ENCODE results near the gene NANOS3.
"Not testable (repeated sequence)": the region's sequence is repeated elsewhere in the genome, so short reads cannot be mapped to it uniquely, and the experiment has no call there.

NANOS3 gene

DNA sequence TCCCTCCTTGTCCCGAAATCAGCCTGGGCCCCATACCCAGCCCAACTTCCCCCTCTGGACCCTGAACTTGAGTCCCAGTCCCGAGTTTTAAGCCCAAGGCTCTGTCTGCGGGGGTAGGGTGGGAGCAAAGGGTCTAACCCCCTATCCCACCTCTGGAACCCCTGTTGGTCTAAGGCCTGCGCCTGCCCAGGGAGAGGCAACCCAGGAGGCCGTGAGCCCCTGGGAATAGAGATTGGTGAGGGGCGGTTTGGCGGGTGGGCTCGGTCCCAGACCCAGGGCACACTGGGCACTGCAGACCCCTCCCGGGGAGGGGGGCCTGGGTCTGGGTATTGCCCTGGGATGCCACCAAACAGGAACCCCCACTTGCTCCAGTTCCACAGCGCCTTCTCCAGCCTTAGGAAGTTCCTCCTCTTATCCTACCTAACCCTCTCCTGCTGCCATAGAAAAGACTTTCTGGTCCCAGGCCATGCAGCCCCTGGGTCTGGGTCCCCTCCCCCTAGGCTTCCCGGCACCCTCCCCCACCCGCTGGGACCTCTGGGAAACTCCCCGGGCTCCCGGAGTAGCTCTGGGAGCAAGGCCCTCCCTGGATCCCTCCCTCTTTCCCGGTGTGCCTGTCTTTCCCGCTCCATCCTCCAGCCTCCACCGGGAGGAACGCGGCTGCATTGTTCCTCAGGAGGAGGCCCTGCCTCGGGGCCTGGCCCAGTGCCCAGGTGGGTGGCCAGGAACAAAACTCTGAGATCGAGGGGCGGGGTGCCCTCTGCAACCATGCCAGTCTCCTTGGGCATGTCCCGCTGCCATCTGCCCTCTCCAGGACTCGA, 33.6 kb upstream of the NANOS3 start:
- no peak for DNase-seq (ENCODE audit: low spot score)

- no peak for DNase-seq (ENCODE audit: low spot score)
Observed at GRCh38 chr19:13844130-13844631, 32.8 kb upstream of the NANOS3 start.

DNA sequence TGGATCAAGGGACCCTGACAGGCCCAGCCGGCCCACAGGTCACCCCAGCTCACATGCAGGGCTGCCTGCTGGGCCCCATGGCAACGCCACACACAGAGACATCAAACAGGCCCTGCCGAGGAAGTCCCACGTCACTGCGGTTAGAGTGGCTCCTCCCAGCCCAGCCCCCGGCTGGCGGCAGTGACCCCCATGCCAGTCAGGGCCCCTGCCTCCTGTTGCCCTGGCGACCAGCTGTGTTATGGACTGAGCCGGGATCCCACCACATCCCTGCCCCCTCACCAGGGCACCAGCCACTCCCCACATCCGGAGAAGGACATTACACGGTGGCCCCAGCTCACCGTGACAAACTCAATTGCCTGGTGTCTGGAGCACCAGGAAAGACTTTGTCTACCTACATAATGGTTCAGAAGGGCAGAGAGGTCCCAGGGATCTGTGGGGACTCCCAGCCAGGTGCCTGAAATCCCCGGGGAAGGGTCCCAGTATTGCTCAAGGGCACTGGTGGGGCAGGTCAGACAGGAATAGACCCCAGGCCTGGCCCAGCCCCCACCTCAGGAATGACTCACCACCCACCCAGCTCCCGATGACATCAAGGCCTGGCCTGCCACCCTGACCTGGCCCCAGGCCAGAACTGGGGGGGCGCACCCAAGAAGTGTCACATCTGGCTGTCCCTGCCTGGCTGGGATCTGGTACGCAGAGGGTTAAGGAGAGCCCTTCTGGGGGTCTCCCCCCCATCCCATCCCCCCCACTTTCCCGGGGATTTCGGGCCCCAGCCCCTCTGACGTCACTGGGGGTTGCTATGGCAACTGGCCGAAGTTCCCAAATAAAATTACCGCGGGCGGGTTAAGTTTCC, 30.2 kb upstream of the NANOS3 start:
- DNase-seq (ENCODE audit: low spot score), result peak; percentile 92

DNA sequence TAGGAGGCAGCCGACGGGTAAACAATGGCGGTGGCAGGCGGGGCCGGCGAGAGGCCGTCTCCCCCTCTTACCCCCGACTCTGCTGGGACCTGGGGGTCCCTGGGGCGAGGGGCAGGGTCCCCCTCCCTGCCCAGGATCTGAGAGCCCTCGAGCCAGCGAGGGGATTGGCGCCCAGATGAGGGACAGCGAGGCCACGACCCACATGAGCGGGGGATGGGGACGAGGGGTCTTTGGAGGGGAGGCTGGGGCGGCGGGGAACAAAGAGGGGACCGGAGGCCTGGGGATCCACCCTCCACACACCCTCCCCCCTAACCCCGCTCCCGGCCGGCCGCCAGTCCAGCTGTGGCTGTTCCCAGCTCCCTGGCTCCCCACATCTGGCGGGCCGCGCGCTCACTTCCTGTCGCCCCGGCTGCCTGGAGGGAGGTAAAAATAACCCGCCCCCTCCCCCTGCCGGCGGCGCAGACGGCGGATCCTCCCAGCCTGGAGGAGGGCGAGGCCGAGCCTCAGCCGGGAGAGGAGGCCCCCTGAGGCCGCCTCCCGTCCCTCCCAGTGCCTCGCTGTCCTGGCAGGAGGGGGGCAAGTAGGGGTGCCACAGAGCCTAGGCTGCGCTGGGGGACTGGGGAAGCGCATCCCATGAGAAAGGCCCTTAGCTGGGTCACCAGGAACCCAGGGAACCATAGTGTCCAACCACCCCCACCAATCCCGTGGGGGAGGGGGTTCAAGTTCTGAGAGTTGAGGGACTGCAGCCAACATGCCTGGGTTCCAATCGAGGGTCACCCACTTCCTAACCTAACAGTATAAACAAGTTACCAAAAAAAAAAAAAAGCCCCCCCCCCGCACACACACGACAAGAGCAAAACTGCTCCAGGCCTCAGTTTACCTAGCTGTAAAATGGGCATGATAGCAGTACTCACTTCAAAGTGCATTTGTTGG, 29.3 kb upstream of the NANOS3 start:
- peak; percentile 77 for DNase-seq (ENCODE audit: low spot score)

DNA sequence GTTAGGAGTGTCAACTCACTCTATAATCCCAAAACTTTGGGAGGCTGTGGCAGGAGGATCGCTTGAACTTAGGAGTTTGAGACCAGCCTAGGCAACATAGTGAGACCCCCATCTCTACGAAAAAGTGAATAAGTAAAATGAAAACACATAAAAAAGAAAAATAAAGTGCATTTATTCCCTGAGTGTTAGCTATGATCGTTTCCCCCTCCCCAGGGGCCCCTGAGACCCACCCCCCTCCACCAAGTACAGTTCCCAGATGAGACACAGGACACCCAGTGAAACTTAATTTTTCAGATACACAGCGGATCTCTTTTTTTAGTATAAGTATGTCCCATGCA, 28.6 kb upstream of the NANOS3 start:
- DNase-seq (ENCODE audit: low spot score), result no peak

GRCh38 chr19:13848798-13849676, 27.9 kb upstream of the NANOS3 start:
- DNase-seq (ENCODE audit: low spot score), result no peak

DNA sequence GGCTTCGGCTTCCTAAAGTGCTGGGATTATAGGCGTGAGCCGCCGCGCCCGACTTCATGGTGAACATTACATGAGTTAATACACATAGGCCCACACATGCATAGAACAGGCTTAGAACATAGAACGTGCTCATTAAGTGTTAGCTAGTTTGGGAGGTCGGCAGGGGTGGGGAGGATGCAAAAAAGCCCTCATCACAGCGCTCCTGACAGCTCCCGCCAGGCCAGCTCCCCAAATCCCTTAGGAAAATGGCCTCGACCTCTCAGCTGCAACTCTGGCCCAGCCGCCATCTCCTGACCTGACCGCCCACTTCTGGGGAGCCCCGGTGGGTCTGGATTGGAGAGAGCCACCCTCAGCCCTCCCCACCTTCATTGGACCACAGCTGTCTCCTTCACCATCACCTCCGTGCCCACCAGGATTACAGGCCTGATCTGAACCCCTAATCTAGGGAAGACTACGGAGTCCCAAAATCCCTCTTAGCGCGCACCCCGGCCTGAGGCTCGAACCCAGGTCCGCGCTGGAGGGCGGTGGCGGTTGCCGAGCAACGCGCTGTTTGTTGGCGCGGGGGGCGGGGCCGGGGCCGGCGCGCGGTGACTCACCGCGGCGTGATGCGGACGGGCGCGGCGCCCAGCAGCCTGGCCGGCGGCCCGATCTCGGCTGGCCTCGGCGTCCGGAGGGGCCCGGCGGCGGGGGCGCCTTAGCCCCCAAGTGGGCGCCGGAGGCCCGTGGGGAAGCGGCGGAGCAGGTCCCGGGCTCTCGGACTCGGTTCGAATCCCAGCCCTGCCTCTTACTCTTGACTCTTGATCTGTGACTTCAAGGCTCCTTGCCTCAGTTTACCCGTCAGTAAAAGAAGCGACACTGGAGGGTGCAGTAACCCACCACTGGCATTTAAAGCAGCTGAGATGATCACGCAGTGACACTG, 26.7 kb upstream of the NANOS3 start:
- DNase-seq (ENCODE audit: low spot score), result no peak

- no peak for DNase-seq (ENCODE audit: low spot score)
Observed at GRCh38 chr19:13850910-13851733, 25.8 kb upstream of the NANOS3 start.

DNA sequence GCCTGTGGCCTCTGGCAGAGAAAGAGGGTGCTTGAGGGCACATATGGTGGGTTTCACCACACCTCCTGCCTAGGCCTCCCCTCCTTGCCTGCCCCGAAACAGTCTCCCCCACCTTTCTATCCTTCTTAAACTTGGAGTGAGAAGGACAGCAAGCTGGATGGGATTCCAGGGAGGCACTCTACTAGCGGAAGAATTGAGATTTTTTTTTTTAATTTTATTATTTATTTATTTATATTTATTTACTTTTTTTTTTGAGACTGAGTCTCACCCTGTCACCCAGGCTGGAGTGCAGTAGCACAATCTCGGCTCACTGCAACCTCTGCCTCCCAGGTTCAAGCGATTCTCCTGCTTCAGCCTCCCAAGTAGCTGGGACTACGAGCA, 25.2 kb upstream of the NANOS3 start:
- DNase-seq (ENCODE audit: low spot score), result not testable (repeated sequence)

DNA sequence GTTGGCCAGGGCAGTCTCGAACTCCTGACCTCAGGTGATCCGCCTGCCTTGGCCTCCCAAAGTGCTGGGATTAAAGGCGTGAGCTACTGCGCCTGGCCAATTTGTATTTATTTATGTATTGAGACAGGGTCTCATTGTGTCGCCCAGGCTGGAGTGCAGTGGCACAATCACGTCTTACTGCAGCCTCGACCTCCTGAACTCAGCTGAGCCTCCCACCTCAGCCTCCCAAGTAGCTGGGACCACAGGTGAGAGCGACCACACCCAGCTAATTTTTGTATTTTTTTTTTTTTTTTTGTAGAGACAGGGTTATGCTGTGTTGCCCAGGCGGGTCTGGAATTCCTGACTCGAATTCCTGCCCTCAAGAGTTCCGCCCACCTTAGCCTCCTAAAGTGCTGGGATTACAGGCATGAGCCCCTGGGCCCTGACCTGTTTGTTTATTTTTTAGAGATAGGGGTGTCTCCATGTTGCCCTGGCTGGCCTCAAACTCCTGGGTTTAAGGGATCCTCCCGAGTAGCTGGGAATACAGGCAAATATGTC, 24.7 kb upstream of the NANOS3 start:
- not testable (repeated sequence) for DNase-seq (ENCODE audit: low spot score)

DNA sequence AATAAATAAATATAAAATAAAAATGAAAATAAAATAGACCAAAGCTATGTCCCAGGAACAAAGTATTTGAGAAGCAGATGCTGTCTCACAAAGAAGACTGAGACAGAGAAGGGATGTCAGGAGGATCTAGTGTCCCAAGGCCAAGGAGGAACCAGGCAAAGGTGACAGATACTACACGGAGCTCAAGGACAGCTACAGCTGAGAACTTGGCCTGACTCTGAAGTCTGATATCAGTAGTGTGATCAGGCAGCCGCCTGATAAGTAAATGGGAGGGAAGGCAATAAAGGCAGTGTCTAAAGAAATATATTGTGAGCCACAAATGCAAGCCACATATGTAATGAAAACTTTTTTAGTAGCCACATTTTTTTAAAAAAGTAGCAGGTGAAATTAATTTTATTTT, 20.4 kb upstream of the NANOS3 start:
- DNase-seq (ENCODE audit: low spot score), result no peak

- no peak for DNase-seq (ENCODE audit: low spot score)
Observed at GRCh38 chr19:13859361-13859880, 17.5 kb upstream of the NANOS3 start.

- no peak for DNase-seq (ENCODE audit: low spot score)
Observed at GRCh38 chr19:13860679-13861391, 16.1 kb upstream of the NANOS3 start.

DNA sequence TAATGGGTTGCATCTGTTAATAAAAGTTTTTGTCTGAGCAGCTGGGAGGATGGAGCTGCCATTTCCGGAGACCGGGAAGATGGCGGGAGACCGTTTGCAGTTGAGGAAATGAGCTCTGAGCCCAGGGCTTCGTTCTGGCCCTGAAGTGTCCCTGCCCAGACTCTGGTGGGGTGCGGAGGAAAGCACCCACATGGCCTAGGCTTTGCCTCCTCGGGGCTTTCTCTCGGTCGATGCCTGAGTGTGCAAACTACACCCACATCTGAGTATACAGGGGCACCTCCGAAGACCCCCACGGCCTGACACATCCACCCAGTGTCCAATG, 15.6 kb upstream of the NANOS3 start:
- DNase-seq (ENCODE audit: low spot score), result no peak

- peak; percentile 90 for DNase-seq (ENCODE audit: low spot score)
Observed at GRCh38 chr19:13861714-13862531, 15.0 kb upstream of the NANOS3 start.

DNA sequence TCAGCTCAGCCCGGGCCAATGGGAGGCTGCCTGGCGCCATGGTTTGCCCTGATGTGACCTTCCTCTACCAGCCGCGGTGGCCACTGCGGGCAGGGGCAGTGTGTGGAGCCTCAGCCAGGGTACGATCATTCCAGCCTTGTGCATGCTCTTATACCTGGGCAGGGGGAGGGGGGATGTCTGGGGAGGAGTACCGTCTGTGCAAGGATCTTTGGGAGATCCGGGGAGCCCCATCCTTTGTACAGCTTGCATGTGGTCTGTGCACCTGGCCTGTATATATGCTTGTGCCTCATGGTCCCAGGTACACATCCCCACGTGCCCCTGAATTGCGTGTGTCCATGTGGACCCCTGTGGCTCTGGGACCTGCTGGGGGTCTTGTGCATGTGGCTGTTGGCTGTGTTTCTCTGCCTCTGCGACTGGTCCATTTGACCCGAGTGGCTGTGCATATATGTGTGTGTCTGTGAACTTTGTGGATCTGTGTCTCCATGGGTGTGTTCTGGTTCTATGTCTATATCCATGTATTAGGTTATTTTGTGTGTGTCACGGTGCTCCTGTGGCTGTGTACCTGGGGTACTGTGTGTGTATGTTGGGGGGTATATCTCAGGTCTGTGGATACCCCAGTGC, 12.8 kb upstream of the NANOS3 start:
- DNase-seq (ENCODE audit: low spot score), result no peak
